ENCODE results near the gene PPP6R3.

GRCh38 chr11:68643585-68643984, 183.0 kb downstream of the PPP6R3 start:
- TF ChIP-seq PPARA (CRISPR knock-in tag; IDR thresholded peaks at IDR 0.05; ENCODE audit: borderline replicate concordance) (no peak), PATZ1 (CRISPR knock-in tag; IDR thresholded peaks at IDR 0.05; ENCODE audit: borderline replicate concordance) (no peak), CREB5 (CRISPR knock-in tag; IDR thresholded peaks at IDR 0.05; ENCODE audit: low read depth) (no peak), BACH2 (CRISPR knock-in tag; IDR thresholded peaks at IDR 0.05; ENCODE audit: borderline replicate concordance) (no peak), ARNTL (CRISPR knock-in tag; IDR thresholded peaks at IDR 0.05; ENCODE audit: borderline replicate concordance, low read depth) (no peak)
